GM21737 (cell line): ENCODE measurements around the gene BST2.
"Not testable (repeated sequence)": the region's sequence is repeated elsewhere in the genome, so short reads cannot be mapped to it uniquely, and the experiment has no call there.

Experiments used
- ATAC-seq: cut with Tn5 transposase; IDR thresholded peaks from one replicate; pipeline ENCODE4 v1.9.1; 2021; ENCODE audit warnings: mild to moderate bottlenecking, moderate library complexity; ENCODE audit not compliant: unreplicated experiment

BST2 gene

GRCh38 chr19:17390665-17391370 lies 14.6 kb downstream of the BST2 start:
- peak; percentile 81 for ATAC-seq

- ATAC-seq = no peak
Measured at GRCh38 chr19:17389957-17390664, 15.3 kb downstream of the BST2 start.

- ATAC-seq = no peak
Measured at GRCh38 chr19:17389288-17389687, 16.1 kb downstream of the BST2 start.

DNA sequence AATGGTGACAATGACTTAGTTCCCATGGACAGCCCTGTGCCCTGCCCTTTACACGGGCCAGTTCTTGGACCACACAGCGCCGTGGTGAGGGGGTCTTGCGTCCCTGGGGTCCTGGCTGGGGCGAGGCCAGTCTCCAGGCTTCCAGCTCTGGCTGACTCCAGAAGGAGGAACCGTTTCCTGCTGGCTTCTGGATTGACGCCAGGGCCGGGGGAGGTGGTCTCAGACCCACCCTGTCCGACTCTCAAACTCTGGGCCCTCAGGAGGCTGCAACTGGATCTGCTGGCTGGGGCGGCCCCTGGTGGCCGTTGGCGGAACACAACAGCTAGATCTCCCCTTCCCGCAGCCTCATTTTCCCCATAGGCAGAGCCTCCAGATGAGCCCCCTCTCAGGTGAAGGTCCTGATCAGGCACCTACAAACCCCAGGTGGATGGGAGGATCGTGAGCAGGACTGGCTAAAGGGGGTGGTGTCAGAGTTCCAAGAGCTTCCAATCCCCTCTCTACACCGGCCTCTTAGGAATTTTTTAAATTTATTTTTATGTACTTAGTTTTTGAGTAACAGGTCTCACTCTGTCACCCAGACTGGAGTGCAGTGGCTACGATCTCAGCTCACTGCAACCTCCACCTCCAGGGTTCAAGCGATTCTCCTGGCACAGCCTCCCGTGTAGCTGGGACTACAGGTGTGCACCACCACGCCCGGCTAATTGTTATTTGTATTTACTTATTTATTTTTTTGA lies 19.4 kb downstream of the BST2 start:
- no peak for ATAC-seq

GRCh38 chr19:17380426-17381138 lies 24.8 kb downstream of the BST2 start:
- ATAC-seq = no peak

- no peak for ATAC-seq
Measured at GRCh38 chr19:17379221-17379631, 26.2 kb downstream of the BST2 start.

DNA sequence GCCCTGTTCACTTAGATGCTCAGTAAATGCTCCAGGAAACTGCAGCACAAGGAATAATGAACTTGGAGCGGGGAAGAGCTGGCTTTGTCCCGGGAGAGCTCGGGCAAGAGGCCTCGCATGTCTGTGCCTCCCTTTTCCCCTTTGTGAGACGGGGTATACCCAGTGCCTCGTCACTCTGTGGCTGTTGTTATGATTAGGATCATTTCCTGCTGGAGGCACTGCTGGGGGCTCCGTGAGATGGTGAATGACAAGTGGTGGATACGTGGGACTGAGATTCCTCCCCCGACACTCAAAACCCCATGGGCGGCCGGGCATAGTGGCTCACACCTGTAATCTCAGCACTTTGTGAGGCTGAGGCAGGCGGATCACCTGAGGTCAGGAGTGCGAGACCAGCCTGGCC lies 27.2 kb downstream of the BST2 start:
- ATAC-seq = no peak

DNA sequence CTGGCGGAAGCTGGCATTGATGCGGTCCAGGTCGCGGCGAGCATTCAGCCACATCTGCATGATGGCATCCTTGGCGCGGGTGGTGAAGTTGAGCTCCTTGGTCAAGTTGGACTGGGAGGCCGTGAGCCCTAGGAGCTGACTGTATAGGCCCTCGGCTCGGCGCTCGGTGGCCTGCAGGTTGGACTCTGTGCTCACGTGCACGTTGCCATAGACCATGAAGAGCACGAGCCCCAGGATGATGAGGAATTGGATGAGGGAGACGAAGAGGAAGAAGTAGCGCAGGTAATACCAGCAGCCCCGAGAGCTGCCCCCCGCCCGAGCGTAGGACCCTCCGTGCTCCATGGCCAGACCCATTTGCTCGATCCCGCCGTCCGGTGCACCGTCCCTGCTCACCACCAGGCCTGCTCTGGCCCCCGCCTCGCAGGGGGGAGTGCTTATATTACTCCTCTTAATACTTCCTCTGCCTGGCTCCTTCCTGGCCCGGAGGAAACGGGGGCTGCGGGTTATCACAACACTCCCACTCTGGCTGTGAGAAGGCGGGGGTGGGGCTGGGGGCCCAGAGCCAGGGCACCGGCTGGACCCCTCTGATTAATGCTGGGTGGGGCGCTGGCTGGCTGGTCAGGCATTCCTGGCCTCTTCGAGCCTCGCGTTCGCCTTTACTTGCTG lies 28.4 kb downstream of the BST2 start, which contains the start of gene PLVAP:
Gene PLVAP (minus strand): TSS at position 408 of the 666 bp plus-strand sequence. CDS start 54 bp downstream, at position 354.
- no peak for ATAC-seq

DNA sequence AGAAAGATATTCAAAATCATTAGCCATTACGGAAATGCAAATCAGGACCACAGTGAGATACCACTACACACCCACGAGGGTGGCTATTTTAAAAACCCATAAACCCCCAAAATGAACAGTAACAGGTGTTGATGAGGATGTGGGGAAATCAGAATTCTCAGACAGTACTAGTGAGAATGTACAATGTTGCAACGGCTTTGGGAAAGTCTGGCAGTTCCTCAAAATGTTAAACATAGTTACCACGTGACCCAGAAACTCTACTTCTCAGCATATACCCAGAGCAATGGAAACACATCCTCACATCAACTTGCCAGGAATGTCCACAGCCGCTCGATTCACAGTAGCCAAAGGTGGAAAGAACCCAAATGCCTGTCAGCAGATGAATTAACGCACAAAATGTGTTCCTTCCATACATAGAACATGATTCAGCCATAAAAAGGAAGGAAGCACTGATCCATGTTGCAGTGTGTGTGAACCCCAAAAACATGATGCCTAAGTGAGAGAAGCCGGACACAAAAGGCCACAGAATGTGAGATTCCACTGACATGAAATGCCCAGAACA lies 35.3 kb downstream of the BST2 start:
- ATAC-seq = peak; percentile 69

DNA sequence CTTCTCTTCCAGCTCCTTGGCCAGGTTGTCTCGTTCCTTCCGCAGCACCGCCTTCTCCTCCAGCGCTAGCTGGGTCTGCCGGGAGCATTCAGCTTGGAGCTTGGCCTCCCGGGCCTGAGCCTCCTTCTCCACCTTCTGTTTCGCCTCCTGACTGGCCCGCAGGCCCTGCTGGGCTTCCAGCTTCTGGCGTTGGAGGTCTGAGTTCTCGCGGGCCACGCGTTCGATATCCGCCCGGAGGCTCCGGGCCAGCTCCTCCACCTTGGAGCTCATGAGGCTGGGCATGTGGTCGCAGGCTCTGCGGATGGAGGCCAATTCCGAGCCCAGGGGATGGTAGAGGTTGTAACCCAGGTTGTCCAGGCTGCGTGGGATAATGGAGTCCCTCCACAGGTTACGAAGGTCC lies 40.1 kb downstream of the BST2 start:
- ATAC-seq = no peak

GRCh38 chr19:17363852-17364605 lies 41.4 kb downstream of the BST2 start:
- ATAC-seq = not testable (repeated sequence)

GRCh38 chr19:17359905-17360800 lies 45.3 kb downstream of the BST2 start:
- no peak for ATAC-seq

DNA sequence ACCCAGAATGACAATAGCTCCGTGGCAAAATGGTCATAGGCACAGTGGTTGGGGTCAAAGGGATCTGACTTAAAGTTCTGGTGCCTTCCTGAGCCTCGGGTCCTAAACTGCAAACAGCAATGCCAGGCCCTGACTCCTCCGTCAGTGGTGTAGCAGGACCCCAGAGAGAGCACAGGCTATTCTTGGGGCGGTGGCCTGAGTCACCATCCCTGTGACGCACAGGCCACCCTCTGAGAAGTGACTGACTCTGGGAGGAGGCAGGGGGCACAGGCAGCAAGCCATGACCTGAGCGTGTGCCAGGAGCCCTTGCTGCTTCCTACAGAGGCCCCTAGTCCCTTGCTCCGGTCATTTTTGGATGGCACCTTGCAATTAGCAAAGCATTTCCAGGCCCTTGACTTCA lies 47.0 kb downstream of the BST2 start:
- ATAC-seq = no peak

DNA sequence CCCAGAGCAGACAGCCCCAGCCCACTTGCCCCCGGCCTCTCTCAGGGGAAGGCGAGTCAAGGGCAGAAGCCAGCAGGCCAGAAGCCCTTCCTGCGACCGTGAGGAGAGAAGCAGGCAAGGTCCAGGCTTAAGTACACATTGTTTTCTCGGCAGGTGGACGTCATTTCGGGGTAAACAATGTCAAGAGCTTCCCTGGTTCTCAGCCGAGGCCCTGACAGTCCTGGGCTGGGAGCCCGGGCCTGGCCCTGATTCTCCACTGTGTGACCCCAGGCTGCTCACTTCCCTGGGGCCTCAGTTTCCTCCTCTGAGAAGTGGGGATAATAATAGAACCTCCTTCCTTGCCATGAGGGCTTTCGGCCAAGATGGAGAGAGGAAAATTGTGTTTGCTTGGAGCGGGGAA lies 47.7 kb downstream of the BST2 start:
- no peak for ATAC-seq

DNA sequence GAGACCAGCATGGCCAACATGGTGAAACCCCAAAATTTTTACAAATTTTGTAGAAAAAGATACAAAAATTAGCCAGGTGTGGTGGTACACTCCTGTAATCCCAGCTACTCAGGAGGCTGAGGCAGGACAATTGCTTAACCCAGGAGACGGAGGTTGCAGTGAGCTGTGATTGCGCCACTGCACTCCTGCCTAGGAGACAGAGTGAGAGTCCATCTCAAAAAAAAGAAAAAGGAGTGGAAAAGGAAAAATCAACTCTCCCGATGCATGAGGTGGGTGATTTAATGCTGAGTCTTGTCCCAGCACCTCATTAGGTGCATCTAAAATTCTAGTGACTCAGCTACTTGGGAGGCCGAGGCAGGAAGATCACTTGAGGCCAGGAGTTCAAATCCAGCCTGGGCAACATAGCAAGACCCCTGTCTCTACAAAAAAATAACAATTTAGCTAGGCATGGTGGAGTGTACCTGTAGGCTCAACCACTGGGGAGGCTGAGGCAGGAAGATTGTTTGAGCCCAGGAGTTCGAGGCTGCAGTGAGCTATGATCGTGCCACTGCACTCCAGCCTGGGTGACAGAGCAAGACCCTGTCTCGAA lies 48.3 kb downstream of the BST2 start:
- ATAC-seq = no peak

- ATAC-seq = no peak
Measured at GRCh38 chr19:17353386-17353785, 52.0 kb downstream of the BST2 start.
